Fibroblast of the aortic adventitia (primary cell): ENCODE data around the gene ENTREP1. TPM values are rescaled to one million over a fixed set of nuclear protein-coding genes. Genes with fewer than 3 reads are reported as not detected.
"Not testable (repeated sequence)": the region's sequence is repeated elsewhere in the genome, so short reads cannot be mapped to it uniquely, and the experiment has no call there.

Experiments
- DNase-seq: peaks from one replicate; pipeline ENCODE4 v3.0.0-alpha.2; 2010; ENCODE audit warnings: low read depth
- H3K4me3 ChIP-seq: 2 replicates; pipeline ENCODE4 v1.5.1; 2011; ENCODE audit warnings: low read depth, mild to moderate bottlenecking, control low read depth, low read length, moderate library complexity
- CTCF ChIP-seq: IDR thresholded peaks from 2 replicates; pipeline ENCODE4 v1.5.1; 2011; ENCODE audit warnings: mild to moderate bottlenecking, low read length, control low read depth, inconsistent platforms; ENCODE audit not compliant: insufficient read depth
- total RNA-seq: library from RNA; depleted of rRNA; stranded (reverse); fragments of >200 nt; gene quantifications from 2 replicates; pipeline ENCODE4 v1.2.3, GENCODE V29; 2012; ENCODE audit warnings: low replicate concordance

The ENTREP1 gene
- total RNA-seq, 1 donor: 0.18 TPM

GRCh38 chr9:69431203-69431602, 106.2 kb downstream of the ENTREP1 start:
- TF ChIP-seq CTCF: no peak
- no peak for DNase-seq

GRCh38 chr9:69431777-69432176, 106.8 kb downstream of the ENTREP1 start:
- TF ChIP-seq CTCF: no peak
- no peak overlapping the region for H3K4me3 ChIP-seq
- DNase-seq: no peak

More at GRCh38 chr9:69431203-69431602, 106.2 kb downstream of the ENTREP1 start:
- no peak overlapping the region for H3K4me3 ChIP-seq

GRCh38 chr9:69432623-69433022, 107.6 kb downstream of the ENTREP1 start:
- no peak for TF ChIP-seq CTCF
- no peak overlapping the region for H3K4me3 ChIP-seq
- no peak for DNase-seq

GRCh38 chr9:69433392-69433791, 108.4 kb downstream of the ENTREP1 start:
- no peak for DNase-seq

GRCh38 chr9:69433968-69434367, 109.0 kb downstream of the ENTREP1 start:
- no peak for TF ChIP-seq CTCF
- H3K4me3 ChIP-seq: no peak overlapping the region
- no peak for DNase-seq

More at GRCh38 chr9:69433392-69433791, 108.4 kb downstream of the ENTREP1 start:
- H3K4me3 ChIP-seq: no peak overlapping the region
- no peak for TF ChIP-seq CTCF

GRCh38 chr9:69439654-69440053, 114.6 kb downstream of the ENTREP1 start:
- DNase-seq, H3K4me3 ChIP-seq: not testable (repeated sequence)

GRCh38 chr9:69440254-69440955, 115.4 kb downstream of the ENTREP1 start:
- not testable (repeated sequence) for DNase-seq, H3K4me3 ChIP-seq

Other genes with a start within 250 kb of the ENTREP1 start
- gene TJP2, start 150.9 kb upstream of the ENTREP1 start, total RNA-seq: 61.7 and 105 TPM in 2 replicates